Measurements from ENCODE around the gene CCDC88A.

DNA sequence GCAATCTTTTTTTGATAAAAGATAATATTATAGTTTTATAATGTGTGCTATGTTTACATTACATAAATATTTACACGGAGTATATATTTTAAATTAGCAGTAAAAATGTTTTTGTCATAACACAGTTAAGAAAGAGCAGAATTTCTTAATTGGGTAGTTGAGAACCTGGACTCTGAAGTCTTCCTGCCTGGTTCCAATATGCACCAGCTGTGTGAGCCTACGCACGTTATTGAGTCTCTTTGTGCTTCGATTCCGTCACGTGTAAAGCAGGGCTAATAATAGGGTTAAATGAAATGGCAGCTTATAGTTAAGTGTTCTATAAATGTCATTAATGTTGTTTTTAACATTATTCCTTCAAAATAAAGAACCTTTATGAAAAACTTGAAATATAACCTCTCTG lies 1.2 kb upstream of the CCDC88A start:
- TF ChIP-seq, protein P1, sequence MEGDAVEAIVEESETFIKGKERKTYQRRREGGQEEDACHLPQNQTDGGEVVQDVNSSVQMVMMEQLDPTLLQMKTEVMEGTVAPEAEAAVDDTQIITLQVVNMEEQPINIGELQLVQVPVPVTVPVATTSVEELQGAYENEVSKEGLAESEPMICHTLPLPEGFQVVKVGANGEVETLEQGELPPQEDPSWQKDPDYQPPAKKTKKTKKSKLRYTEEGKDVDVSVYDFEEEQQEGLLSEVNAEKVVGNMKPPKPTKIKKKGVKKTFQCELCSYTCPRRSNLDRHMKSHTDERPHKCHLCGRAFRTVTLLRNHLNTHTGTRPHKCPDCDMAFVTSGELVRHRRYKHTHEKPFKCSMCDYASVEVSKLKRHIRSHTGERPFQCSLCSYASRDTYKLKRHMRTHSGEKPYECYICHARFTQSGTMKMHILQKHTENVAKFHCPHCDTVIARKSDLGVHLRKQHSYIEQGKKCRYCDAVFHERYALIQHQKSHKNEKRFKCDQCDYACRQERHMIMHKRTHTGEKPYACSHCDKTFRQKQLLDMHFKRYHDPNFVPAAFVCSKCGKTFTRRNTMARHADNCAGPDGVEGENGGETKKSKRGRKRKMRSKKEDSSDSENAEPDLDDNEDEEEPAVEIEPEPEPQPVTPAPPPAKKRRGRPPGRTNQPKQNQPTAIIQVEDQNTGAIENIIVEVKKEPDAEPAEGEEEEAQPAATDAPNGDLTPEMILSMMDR (IDR thresholded peaks at IDR 0.05; ENCODE audit: low read depth, low read length, missing input control): no peak
- TF ChIP-seq RAD21 (IDR thresholded peaks at IDR 0.05): no peak
- TF ChIP-seq, protein P2, sequence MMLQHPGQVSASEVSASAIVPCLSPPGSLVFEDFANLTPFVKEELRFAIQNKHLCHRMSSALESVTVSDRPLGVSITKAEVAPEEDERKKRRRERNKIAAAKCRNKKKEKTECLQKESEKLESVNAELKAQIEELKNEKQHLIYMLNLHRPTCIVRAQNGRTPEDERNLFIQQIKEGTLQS (IDR thresholded peaks at IDR 0.05): no peak
- TF ChIP-seq SP1 (IDR thresholded peaks at IDR 0.05): no peak
- TF ChIP-seq, protein P3, sequence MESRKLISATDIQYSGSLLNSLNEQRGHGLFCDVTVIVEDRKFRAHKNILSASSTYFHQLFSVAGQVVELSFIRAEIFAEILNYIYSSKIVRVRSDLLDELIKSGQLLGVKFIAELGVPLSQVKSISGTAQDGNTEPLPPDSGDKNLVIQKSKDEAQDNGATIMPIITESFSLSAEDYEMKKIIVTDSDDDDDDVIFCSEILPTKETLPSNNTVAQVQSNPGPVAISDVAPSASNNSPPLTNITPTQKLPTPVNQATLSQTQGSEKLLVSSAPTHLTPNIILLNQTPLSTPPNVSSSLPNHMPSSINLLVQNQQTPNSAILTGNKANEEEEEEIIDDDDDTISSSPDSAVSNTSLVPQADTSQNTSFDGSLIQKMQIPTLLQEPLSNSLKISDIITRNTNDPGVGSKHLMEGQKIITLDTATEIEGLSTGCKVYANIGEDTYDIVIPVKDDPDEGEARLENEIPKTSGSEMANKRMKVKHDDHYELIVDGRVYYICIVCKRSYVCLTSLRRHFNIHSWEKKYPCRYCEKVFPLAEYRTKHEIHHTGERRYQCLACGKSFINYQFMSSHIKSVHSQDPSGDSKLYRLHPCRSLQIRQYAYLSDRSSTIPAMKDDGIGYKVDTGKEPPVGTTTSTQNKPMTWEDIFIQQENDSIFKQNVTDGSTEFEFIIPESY (IDR thresholded peaks at IDR 0.05): no peak
- no peak for TF ChIP-seq RXRA (IDR thresholded peaks at IDR 0.05)
- no peak for TF ChIP-seq HNF4G (IDR thresholded peaks at IDR 0.05)
- no peak for TF ChIP-seq GABPA (IDR thresholded peaks at IDR 0.05 in 1 of 2, conservative IDR thresholded peaks at IDR 0.05 in 1 of 2)
- TF ChIP-seq, protein P4, sequence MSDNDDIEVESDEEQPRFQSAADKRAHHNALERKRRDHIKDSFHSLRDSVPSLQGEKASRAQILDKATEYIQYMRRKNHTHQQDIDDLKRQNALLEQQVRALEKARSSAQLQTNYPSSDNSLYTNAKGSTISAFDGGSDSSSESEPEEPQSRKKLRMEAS (IDR thresholded peaks at IDR 0.05): no peak
- TF ChIP-seq TAF1 (conservative IDR thresholded peaks at IDR 0.05): no peak
- TF ChIP-seq FOXA1 (IDR thresholded peaks at IDR 0.05): no peak
- no peak for TF ChIP-seq EGR1 (IDR thresholded peaks at IDR 0.05; ENCODE audit: low read depth in 2 of 2)
- no peak for TF ChIP-seq YY1 (IDR thresholded peaks at IDR 0.05)
